Colonic mucosa (tissue), 4 donors: ENCODE data around the gene ZBTB21. TPM values are rescaled to one million over a fixed set of nuclear protein-coding genes. Genes with fewer than 3 reads are reported as not detected.

Source experiments
- DNase-seq: peaks from one replicate; pipeline ENCODE4 v3.0.0-alpha.2; 2020
- H3K27ac ChIP-seq: fragments of 200-600 bp; one replicate; pipeline ENCODE4 v1.8.0; 2021
- H3K27me3 ChIP-seq: fragments of 200-600 bp; one replicate; pipeline ENCODE4 v1.8.0; 2021
- H3K36me3 ChIP-seq: fragments of 200-600 bp; one replicate; pipeline ENCODE4 v1.8.0; 2021
- H3K4me1 ChIP-seq: fragments of 200-600 bp; one replicate; pipeline ENCODE4 v1.8.0; 2021; ENCODE audit warnings: mild to moderate bottlenecking
- H3K4me3 ChIP-seq: fragments of 200-600 bp; one replicate; pipeline ENCODE4 v1.8.0; 2021
- H3K9ac ChIP-seq, 2 donors: one replicate each; pipeline ENCODE4 v1.7.0; 2013; ENCODE audit warnings: control low read depth in 2 of 2, low read depth in 2 of 2, low read length in 2 of 2
- H3K9me3 ChIP-seq: fragments of 200-600 bp; one replicate; pipeline ENCODE4 v1.8.0; 2021
- intact Hi-C: fragments of 100-400 bp; cut with DNase I; formaldehyde crosslinking; loops from one replicate; pipeline ENCODE4 v1.14.1; 2022
- total RNA-seq, 2 donors: library from RNA; stranded (reverse); fragmentation: NEBNext Ultra II Directional in 1 of 2; extraction: Animal tissue kit (Norgen Biotek cat#: 25700) in 1 of 2; gene quantifications; one replicate each; pipeline ENCODE4 v1.2.1, GENCODE V29; 2021
- TF ChIP-seq, protein P1 (sequence below): fragments of 200-600 bp; IDR thresholded peaks from one replicate; pipeline ENCODE4 v1.8.0; 2022; ENCODE audit warnings: antibody characterized with exemption, mild to moderate bottlenecking
- donor health status: healthy.
- donor health status: DM: no; HTN: no; CAD: no.
- donor health status: DM: no; HTN: no; CAD: no.

Gene ZBTB21
- total RNA-seq, 2 donors from 2014 or later = 10.2 to 15.1 TPM

DNA sequence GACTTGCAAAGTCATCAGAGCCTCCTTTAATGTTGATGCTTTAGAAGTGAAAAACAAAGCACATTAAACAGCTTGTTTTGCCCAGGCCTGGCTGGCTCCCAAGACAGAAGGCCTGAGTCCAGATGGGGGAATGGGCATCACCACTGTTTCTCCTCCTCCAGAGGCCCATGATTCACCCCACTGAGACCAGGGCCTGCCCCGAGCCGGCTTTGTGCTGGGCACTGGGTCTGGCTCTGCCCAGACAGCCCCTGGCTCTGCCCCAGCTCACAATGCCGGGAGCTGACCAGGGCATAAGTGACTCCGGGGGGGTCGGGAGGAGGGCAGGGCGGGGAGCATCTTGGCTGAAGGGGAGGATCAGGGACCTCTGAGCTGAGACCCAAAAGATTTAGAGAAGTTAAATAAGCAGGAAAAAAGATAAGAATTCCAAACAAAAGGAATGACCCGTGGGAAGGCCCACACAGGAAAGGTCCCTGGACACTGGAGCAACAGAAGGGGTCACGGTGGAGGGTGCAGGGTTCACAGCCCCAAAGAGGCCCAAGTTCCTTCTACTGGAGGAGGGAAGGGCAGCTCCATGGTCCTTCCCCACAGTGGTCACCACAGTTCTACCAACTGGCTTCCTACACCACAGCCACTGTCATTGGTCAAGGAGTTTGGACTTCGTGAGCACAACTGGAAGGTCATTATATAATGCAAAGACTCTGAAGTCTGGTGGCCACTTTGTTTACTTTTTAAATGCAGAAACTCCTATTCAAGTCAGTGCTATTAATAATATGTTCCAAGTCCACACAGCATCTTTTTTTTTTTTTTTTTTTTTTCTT is 61.9 kb downstream of the ZBTB21 start:
- no peaks in the 10 kb centered on the region for H3K36me3 ChIP-seq
- H3K27ac ChIP-seq = no peak overlapping the region
- intact Hi-C loops = no loop called here
- H3K9ac ChIP-seq = no peak overlapping the region
- H3K27me3 ChIP-seq = no peaks in the 10 kb centered on the region
- DNase-seq = no peak
- TF ChIP-seq, protein P1, sequence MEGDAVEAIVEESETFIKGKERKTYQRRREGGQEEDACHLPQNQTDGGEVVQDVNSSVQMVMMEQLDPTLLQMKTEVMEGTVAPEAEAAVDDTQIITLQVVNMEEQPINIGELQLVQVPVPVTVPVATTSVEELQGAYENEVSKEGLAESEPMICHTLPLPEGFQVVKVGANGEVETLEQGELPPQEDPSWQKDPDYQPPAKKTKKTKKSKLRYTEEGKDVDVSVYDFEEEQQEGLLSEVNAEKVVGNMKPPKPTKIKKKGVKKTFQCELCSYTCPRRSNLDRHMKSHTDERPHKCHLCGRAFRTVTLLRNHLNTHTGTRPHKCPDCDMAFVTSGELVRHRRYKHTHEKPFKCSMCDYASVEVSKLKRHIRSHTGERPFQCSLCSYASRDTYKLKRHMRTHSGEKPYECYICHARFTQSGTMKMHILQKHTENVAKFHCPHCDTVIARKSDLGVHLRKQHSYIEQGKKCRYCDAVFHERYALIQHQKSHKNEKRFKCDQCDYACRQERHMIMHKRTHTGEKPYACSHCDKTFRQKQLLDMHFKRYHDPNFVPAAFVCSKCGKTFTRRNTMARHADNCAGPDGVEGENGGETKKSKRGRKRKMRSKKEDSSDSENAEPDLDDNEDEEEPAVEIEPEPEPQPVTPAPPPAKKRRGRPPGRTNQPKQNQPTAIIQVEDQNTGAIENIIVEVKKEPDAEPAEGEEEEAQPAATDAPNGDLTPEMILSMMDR = no peak
- H3K4me3 ChIP-seq = no peak overlapping the region
- no peaks in the 10 kb centered on the region for H3K9me3 ChIP-seq
- peaks cover 5% of the 10 kb centered on the region for H3K4me1 ChIP-seq

DNA sequence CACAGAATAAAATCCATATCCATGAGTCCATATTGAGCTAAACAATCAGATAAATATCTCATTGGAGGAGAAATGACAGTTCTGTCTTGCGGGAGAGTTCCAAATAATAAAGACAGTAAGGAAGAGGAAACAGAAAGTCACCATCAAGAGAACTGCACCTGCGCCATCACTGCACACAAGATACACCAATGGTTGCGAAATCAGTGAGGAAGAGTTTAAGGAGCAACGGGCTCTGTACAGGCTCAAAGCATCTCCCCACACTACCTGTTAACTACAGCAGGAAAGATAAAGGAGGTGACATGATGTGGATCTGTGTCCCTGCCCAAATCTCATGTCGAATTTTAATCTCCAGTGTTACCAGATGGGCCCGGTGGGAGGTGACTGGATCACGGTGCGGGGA is 64.2 kb downstream of the ZBTB21 start:
- H3K36me3 ChIP-seq = no peaks in the 10 kb centered on the region
- H3K9ac ChIP-seq = no peak overlapping the region
- no peak for DNase-seq
- no peak overlapping the region for H3K4me3 ChIP-seq
- H3K27me3 ChIP-seq = no peaks in the 10 kb centered on the region
- H3K27ac ChIP-seq = no peak overlapping the region
- TF ChIP-seq, protein P1 = no peak
- no peaks in the 10 kb centered on the region for H3K9me3 ChIP-seq
- no peaks in the 10 kb centered on the region for H3K4me1 ChIP-seq
- intact Hi-C loops = no loop called here

DNA sequence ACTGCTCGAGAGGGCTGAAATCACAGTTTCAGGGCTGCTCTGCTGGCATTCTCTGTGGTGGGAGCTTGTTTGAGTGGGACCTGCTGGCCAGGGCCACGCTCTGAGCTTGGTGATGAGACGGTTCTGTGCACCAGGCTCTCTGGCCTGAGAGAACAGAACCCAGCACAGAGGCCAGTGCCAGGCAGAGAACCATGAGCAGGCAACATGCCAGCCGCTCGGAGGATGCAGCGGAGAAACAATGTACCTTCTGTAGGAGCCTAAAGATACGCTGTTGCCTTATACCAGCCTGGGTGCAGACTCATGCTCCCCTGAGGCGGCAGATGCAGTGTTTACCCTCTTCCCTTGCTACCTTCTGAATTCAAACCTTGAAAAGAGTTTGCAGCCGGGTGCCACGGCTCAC is 66.3 kb downstream of the ZBTB21 start:
- Histone ChIP-seq H3K4me3 (no peak overlapping the region), H3K9me3 (no peaks in the 10 kb centered on the region)
- intact Hi-C loops = no loop called here

DNA sequence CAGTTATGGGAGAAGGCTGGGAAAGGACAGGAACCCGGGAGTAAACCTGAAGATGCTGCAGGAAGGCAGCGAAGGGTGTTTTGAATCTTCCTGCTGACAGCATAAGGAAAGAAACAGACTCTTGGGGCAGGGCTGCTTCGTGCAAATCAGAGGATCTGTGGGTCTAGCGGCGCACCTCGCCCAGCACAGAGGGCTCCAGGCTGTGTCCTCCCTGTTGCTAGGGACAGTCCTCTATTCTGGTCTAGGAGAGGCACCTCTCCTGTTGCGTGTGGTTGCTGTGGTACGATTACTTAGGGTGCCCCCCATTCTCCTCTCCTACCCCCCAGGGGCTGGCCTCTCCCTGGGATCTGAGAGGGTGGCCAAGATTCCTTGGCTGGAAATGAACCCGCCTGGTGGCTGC is 67.7 kb downstream of the ZBTB21 start:
- no peaks in the 10 kb centered on the region for H3K27me3 ChIP-seq
- no peaks in the 10 kb centered on the region for H3K36me3 ChIP-seq
- H3K4me1 ChIP-seq = no peaks in the 10 kb centered on the region
- intact Hi-C loops = no loop called here
- no peak overlapping the region for H3K4me3 ChIP-seq
- no peak overlapping the region for H3K9ac ChIP-seq
- DNase-seq = no peak
- H3K9me3 ChIP-seq = no peaks in the 10 kb centered on the region
- TF ChIP-seq, protein P1 = no peak
- no peak overlapping the region for H3K27ac ChIP-seq

More for the DNA sequence above, 66.3 kb downstream of the ZBTB21 start:
- TF ChIP-seq, protein P1 = no peak
- Histone ChIP-seq H3K27me3 (no peaks in the 10 kb centered on the region), H3K9ac (no peak overlapping the region), H3K4me1 (no peaks in the 10 kb centered on the region), H3K36me3 (no peaks in the 10 kb centered on the region), H3K27ac (no peak overlapping the region)
- DNase-seq = no peak

DNA sequence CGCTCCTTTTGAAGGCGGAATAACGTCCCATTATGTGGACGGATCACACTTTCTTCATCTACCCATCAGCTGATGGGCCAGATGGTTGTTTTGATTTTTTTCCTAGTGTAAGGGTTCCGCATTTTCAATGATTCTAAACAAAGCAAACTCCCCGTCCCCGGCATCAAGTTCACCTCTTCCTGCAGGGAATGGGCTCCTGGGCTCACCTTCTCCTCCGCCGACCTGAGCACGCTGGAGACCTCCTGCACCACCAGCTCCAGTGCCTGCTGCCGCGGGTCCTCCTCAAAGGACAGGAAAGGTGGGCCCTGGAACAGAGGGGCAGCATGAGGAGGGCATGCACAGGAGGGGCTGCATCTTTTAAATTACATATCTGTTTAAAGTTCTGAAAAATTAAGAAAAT is 68.2 kb downstream of the ZBTB21 start:
- Histone ChIP-seq H3K36me3 (no peaks in the 10 kb centered on the region), H3K27ac (no peak overlapping the region), H3K27me3 (no peaks in the 10 kb centered on the region), H3K4me1 (no peaks in the 10 kb centered on the region), H3K9me3 (no peaks in the 10 kb centered on the region), H3K4me3 (no peak overlapping the region), H3K9ac (no peak overlapping the region)
- intact Hi-C loops = no loop called here
- TF ChIP-seq, protein P1 = no peak
- DNase-seq = no peak
